NCI-H128 (cell line): ENCODE results near the gene PPP3CA.

Experiments used
- DNase-seq: peaks from one replicate; lab custom pipeline; 2025; ENCODE audit not compliant: unreplicated experiment; lab: John Stamatoyannopoulos, UW

PPP3CA gene

GRCh38 chr4:101289306-101289705 lies 58.0 kb downstream of the PPP3CA start:
- no peak for DNase-seq

GRCh38 chr4:101288365-101289145 lies 58.8 kb downstream of the PPP3CA start:
- DNase-seq, result no peak

GRCh38 chr4:101287324-101287723 lies 60.0 kb downstream of the PPP3CA start:
- DNase-seq, result no peak

- DNase-seq, result no peak
Measured at GRCh38 chr4:101286663-101287062, 60.7 kb downstream of the PPP3CA start.

- DNase-seq, result no peak
Measured at GRCh38 chr4:101285985-101286384, 61.3 kb downstream of the PPP3CA start.

- DNase-seq, result no peak
Measured at GRCh38 chr4:101284546-101284945, 62.8 kb downstream of the PPP3CA start.

- DNase-seq, result no peak
Measured at GRCh38 chr4:101283434-101283833, 63.9 kb downstream of the PPP3CA start.

- no peak for DNase-seq
Measured at GRCh38 chr4:101282076-101282844, 65.1 kb downstream of the PPP3CA start.

- no peak for DNase-seq
Measured at GRCh38 chr4:101280866-101281600, 66.3 kb downstream of the PPP3CA start.

- DNase-seq, result no peak
Measured at GRCh38 chr4:101279377-101279871, 67.9 kb downstream of the PPP3CA start.

GRCh38 chr4:101277671-101278070 lies 69.7 kb downstream of the PPP3CA start:
- no peak for DNase-seq

- no peak for DNase-seq
Measured at GRCh38 chr4:101276661-101277060, 70.7 kb downstream of the PPP3CA start.

- DNase-seq, result no peak
Measured at GRCh38 chr4:101274888-101275752, 72.2 kb downstream of the PPP3CA start.

GRCh38 chr4:101271516-101271915 lies 75.8 kb downstream of the PPP3CA start:
- DNase-seq, result no peak

GRCh38 chr4:101269682-101270081 lies 77.6 kb downstream of the PPP3CA start:
- no peak for DNase-seq

- no peak for DNase-seq
Measured at GRCh38 chr4:101265816-101266172, 81.5 kb downstream of the PPP3CA start.

- DNase-seq, result no peak
Measured at GRCh38 chr4:101264993-101265815, 82.1 kb downstream of the PPP3CA start.

GRCh38 chr4:101264512-101264911 lies 82.8 kb downstream of the PPP3CA start:
- no peak for DNase-seq

- DNase-seq, result no peak
Measured at GRCh38 chr4:101262683-101263082, 84.6 kb downstream of the PPP3CA start.

GRCh38 chr4:101259876-101260275 lies 87.5 kb downstream of the PPP3CA start:
- DNase-seq, result no peak
